ENCODE data around the gene ARHGAP10.
"Not testable (repeated sequence)": the region's sequence is repeated elsewhere in the genome, so short reads cannot be mapped to it uniquely, and the experiment has no call there.

ARHGAP10 gene

GRCh38 chr4:147865926-147866325 lies 134.0 kb downstream of the ARHGAP10 start:
- TF ChIP-seq CTCF (IDR thresholded peaks at IDR 0.05; ENCODE audit: extremely low read depth, missing control alignments): no peak
- no peak for DNase-seq (ENCODE audit: low spot score)

GRCh38 chr4:147866532-147867271 lies 134.8 kb downstream of the ARHGAP10 start:
- peak; percentile 94 for TF ChIP-seq CTCF (IDR thresholded peaks at IDR 0.05; ENCODE audit: extremely low read depth, missing control alignments)
- peak; percentile 75 for DNase-seq (ENCODE audit: low spot score)

GRCh38 chr4:147874109-147874508 lies 142.2 kb downstream of the ARHGAP10 start:
- TF ChIP-seq CTCF (IDR thresholded peaks at IDR 0.05; ENCODE audit: extremely low read depth, missing control alignments): no peak
- DNase-seq (ENCODE audit: low spot score): no peak

GRCh38 chr4:147877308-147877771 lies 145.5 kb downstream of the ARHGAP10 start:
- no peak for TF ChIP-seq CTCF (IDR thresholded peaks at IDR 0.05; ENCODE audit: extremely low read depth, missing control alignments)

GRCh38 chr4:147879676-147880075 lies 147.8 kb downstream of the ARHGAP10 start:
- DNase-seq (ENCODE audit: low spot score): no peak
- TF ChIP-seq CTCF (IDR thresholded peaks at IDR 0.05; ENCODE audit: extremely low read depth, missing control alignments): no peak

More at GRCh38 chr4:147877308-147877771, 145.5 kb downstream of the ARHGAP10 start:
- no peak for DNase-seq (ENCODE audit: low spot score)

GRCh38 chr4:147880511-147880910 lies 148.6 kb downstream of the ARHGAP10 start:
- no peak for TF ChIP-seq CTCF (IDR thresholded peaks at IDR 0.05; ENCODE audit: extremely low read depth, missing control alignments)
- no peak for DNase-seq (ENCODE audit: low spot score)

- no peak for TF ChIP-seq CTCF (IDR thresholded peaks at IDR 0.05; ENCODE audit: extremely low read depth, missing control alignments)
- DNase-seq (ENCODE audit: low spot score): no peak
Observed at GRCh38 chr4:147884536-147884935, 152.6 kb downstream of the ARHGAP10 start.

- not testable (repeated sequence) for DNase-seq (ENCODE audit: low spot score)
Observed at GRCh38 chr4:147885216-147885615, 153.3 kb downstream of the ARHGAP10 start.
